Activated T-helper 1 cell treated with anti-CD3 and anti-CD28 coated beads, Interleukin-2, amount 50 U/mL, for 16 hours (primary cell): ENCODE data around the gene TMEM178B.

Experiments used
- DNase-seq, 2 donors: peaks; one replicate each; pipeline ENCODE4 v3.0.0-alpha.2; 2020; ENCODE audit warnings: low read depth in 1 of 2, low spot score in 1 of 2

The TMEM178B gene

GRCh38 chr7:141512597-141512996 lies 438.7 kb downstream of the TMEM178B start:
- no peak for DNase-seq

- no peak for DNase-seq
Measured at GRCh38 chr7:141513720-141514119, 439.9 kb downstream of the TMEM178B start.

- no peak for DNase-seq
Measured at GRCh38 chr7:141515941-141516340, 442.1 kb downstream of the TMEM178B start.

- DNase-seq = no peak
Measured at GRCh38 chr7:141519623-141520022, 445.8 kb downstream of the TMEM178B start.

GRCh38 chr7:141522657-141523342 lies 448.9 kb downstream of the TMEM178B start:
- no peak for DNase-seq

GRCh38 chr7:141525973-141526514 lies 452.2 kb downstream of the TMEM178B start:
- DNase-seq = no peak

GRCh38 chr7:141527076-141527475 lies 453.2 kb downstream of the TMEM178B start:
- no peak for DNase-seq

- no peak for DNase-seq
Measured at GRCh38 chr7:141528399-141528798, 454.5 kb downstream of the TMEM178B start.
